Testis (tissue), 2 donors: ENCODE results near the gene MACO1.
"Not testable (repeated sequence)": the region's sequence is repeated elsewhere in the genome, so short reads cannot be mapped to it uniquely, and the experiment has no call there.

ENCODE experiments used
- CTCF ChIP-seq, 3 experiments: fragments of 450-650 bp in 2 of 3; fragments of 200-600 bp in 1 of 3; sonication (generic) in 1 of 3; IDR thresholded peaks; one replicate each; pipeline ENCODE4 v1.5.1; 2016 to 2019; ENCODE audit warnings: antibody characterized with exemption in 3 of 3, mild to moderate bottlenecking in 2 of 3, moderate library complexity in 1 of 3
- POLR2A ChIP-seq: fragments of 450-650 bp; IDR thresholded peaks from one replicate; pipeline ENCODE4 v1.6.1; 2017; ENCODE audit warnings: antibody characterized with exemption, mild to moderate bottlenecking, moderate library complexity

- TF ChIP-seq POLR2A; CTCF (IDR thresholded peaks at IDR 0.05): not testable (repeated sequence)
Observed at GRCh38 chr1:25414157-25414556, 16.5 kb upstream of the MACO1 start.
